Dendritic cell treated with granulocyte-macrophage colony-stimulating factor and Interleukin-4, amounts not matched to agents 40 ng/mL and 50 ng/mL, for 4 days (primary cell): ENCODE data around the gene HNMT.

Experiments
- H3K27ac Mint-ChIP-seq: one replicate; pipeline ENCODE4 v1.8.0; 2022; ENCODE audit warnings: mild to moderate bottlenecking, mixed read lengths
- H3K27me3 Mint-ChIP-seq: one replicate; pipeline ENCODE4 v1.8.0; 2022; ENCODE audit warnings: mild to moderate bottlenecking, mixed read lengths
- H3K36me3 Mint-ChIP-seq: one replicate; pipeline ENCODE4 v1.8.0; 2022; ENCODE audit warnings: low read depth, mixed read lengths
- H3K4me1 Mint-ChIP-seq: one replicate; pipeline ENCODE4 v1.8.0; 2022; ENCODE audit warnings: low read depth, mixed read lengths
- H3K4me3 Mint-ChIP-seq: one replicate; pipeline ENCODE4 v1.8.0; 2022; ENCODE audit warnings: mild to moderate bottlenecking, moderate library complexity, mixed read lengths
- H3K9me3 Mint-ChIP-seq: one replicate; pipeline ENCODE4 v1.8.0; 2022; ENCODE audit warnings: mixed read lengths
- intact Hi-C: fragments of 100-400 bp; cut with micrococcal nuclease; formaldehyde crosslinking; loops from one replicate; pipeline ENCODE4 v1.15.0; 2022

The HNMT gene

DNA sequence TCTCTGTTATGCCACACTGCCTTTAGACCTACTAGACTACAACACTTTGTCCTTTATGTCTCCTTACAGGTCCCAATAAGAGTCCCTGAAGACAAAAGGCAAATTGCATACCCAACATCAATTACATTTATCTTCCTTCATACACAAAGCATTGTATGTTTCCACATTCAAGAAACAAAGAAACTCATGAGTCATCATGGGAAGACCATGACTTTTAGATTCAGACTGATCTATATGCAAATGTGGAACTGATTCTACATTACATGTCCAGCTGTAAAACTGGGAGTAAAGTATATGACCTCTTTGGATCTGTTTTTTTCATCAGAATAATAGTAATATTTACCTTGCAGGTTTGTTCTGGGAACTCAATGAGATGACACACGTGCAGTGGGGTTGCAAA is 25.2 kb upstream of the HNMT start:
- H3K4me1 Mint-ChIP-seq = peaks cover 22% of the 10 kb centered on the region
- intact Hi-C loops = no loop called here
- H3K36me3 Mint-ChIP-seq = no peaks in the 10 kb centered on the region
- H3K4me3 Mint-ChIP-seq = no peak overlapping the region
- H3K27me3 Mint-ChIP-seq = no peaks in the 10 kb centered on the region
- peaks cover 5% of the 10 kb centered on the region for H3K9me3 Mint-ChIP-seq
- H3K27ac Mint-ChIP-seq = no peak overlapping the region

DNA sequence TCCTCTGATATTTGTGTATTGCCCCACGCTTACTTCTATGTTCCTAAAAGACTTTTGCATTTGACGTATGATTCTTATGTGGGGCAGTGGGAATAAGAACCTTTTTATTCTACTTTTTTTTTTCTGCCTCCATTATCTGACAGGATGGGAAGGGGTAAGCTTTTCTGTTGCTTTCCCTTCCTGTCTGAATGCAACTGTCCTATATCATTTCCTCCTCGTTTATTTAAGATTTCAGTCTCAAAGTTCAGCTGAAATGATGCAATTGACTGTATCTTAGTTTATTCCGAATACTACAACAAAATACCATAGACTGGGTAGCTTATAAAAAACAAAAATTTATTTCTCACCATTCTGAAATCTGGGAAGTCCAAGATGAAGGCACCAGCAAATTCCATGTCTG is 24.1 kb upstream of the HNMT start:
- intact Hi-C loops = no loop called here
- no peaks in the 10 kb centered on the region for H3K27me3 Mint-ChIP-seq
- H3K9me3 Mint-ChIP-seq = peaks cover 2% of the 10 kb centered on the region
- no peak overlapping the region for H3K4me3 Mint-ChIP-seq
- H3K4me1 Mint-ChIP-seq = peaks cover 22% of the 10 kb centered on the region
- H3K36me3 Mint-ChIP-seq = no peaks in the 10 kb centered on the region
- H3K27ac Mint-ChIP-seq = peak overlapping the region; percentile 8

DNA sequence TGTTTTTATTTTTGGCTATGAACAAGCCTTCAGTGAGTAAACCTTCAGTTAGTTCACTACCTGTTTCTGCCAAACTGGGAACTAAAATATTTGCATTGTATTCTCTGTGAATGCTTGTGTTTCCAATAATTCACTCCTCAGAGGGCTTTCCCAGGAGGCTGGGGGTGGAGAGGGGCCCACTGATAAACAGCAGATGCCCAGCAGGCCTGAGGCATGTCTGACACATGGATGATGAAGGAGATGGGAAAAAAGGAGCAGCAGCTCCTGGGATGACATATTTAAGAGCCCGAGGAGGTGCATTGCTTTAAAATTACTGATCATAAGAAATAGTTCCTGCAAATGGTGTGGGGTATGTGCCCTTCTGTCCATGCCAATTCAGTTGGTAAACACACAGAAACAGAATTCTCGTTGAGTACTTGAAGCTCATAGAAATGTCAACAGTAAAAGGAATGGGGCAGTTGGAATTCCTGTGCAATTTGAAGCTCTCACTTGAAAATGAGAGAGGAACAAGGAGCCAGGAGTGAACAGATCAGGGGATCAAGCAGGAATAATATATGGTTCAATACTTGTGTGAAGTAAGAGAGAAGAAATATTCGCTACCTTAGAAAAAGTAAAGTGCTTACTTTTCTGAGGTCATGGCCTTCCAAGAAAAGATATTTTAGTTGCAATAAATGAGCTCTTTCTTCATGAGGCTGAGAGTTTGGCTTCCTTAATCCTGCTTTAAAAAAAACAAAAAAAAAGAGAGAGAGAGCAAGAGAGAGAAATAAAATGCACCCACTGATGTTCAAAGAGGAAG is 22.0 kb upstream of the HNMT start:
- intact Hi-C loops = no loop called here
- H3K27ac Mint-ChIP-seq = no peak overlapping the region
- H3K36me3 Mint-ChIP-seq = no peaks in the 10 kb centered on the region
- peaks cover 27% of the 10 kb centered on the region for H3K4me1 Mint-ChIP-seq
- H3K27me3 Mint-ChIP-seq = no peaks in the 10 kb centered on the region
- no peaks in the 10 kb centered on the region for H3K9me3 Mint-ChIP-seq
- no peak overlapping the region for H3K4me3 Mint-ChIP-seq

- no peak overlapping the region for H3K4me3 Mint-ChIP-seq
- H3K27ac Mint-ChIP-seq = no peak overlapping the region
- no peaks in the 10 kb centered on the region for H3K27me3 Mint-ChIP-seq
- intact Hi-C loops = no loop called here
- H3K36me3 Mint-ChIP-seq = no peaks in the 10 kb centered on the region
- H3K9me3 Mint-ChIP-seq = no peaks in the 10 kb centered on the region
- H3K4me1 Mint-ChIP-seq = peaks cover 34% of the 10 kb centered on the region
Measured at GRCh38 chr2:137942833-137943677, 21.2 kb upstream of the HNMT start.

DNA sequence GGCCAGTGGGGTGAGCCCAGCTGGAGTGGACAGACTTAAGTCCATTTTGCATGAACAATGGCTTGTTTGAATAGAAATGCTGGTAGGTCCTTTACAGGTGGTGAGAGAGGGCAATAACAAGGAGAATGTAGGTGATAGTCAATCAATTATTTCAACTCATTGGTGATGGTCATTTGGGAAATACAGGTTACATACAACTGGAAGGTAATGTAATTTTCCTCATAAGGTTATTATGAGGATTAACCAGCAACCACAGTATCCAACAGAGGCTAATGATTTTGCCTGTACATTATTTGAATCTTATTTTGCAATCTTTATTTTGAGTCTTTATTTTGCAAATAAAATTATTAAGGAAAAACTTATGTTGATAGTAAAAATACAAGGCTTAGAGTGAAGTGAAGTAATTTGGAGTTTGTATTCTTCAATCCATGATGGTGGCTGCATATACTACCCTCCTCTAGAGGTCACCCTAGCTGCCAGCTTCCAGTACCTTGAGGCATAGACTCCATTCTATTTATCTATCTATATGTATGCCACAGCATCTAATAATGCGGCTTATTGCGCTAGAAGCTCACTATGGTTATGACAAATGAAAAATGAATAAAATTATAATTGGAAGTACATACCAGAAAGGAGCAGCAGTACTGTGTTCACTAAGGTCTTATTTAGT is 20.5 kb upstream of the HNMT start:
- Mint-ChIP-seq H3K36me3 (no peaks in the 10 kb centered on the region), H3K9me3 (no peaks in the 10 kb centered on the region), H3K4me1 (peaks cover 28% of the 10 kb centered on the region), H3K27me3 (no peaks in the 10 kb centered on the region), H3K4me3 (no peak overlapping the region), H3K27ac (no peak overlapping the region)
- intact Hi-C loops = no loop called here

DNA sequence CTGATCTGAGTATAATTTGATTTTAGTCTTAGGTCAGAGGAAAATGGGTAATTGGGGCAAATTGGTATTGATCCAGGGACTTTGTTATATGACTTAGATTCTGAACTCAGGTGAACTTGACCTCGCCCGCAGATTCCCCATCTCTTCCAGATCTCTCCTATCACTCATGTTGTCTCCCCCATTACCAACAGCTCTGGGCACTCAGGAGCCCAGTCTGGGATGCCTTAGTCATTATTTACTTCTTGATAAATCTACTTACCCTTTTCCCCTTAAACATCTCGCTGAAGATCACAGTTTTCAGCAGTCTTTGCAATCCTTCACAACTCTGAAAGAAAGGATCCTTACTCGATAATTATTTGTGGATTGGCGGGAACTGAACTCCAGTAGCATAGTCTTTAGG is 19.6 kb upstream of the HNMT start:
- H3K9me3 Mint-ChIP-seq = no peaks in the 10 kb centered on the region
- no peak overlapping the region for H3K4me3 Mint-ChIP-seq
- peaks cover 23% of the 10 kb centered on the region for H3K4me1 Mint-ChIP-seq
- H3K27ac Mint-ChIP-seq = no peak overlapping the region
- H3K36me3 Mint-ChIP-seq = no peaks in the 10 kb centered on the region
- no peaks in the 10 kb centered on the region for H3K27me3 Mint-ChIP-seq
- intact Hi-C loops = loop anchor here (5.0 kb wide), 1 partner anchor 83 kb away; no protein-coding TSS in a partner anchor

- Mint-ChIP-seq H3K4me1 (peaks cover 20% of the 10 kb centered on the region), H3K9me3 (no peaks in the 10 kb centered on the region), H3K27me3 (no peaks in the 10 kb centered on the region), H3K4me3 (no peak overlapping the region), H3K36me3 (no peaks in the 10 kb centered on the region), H3K27ac (no peak overlapping the region)
- intact Hi-C loops = loop anchor here (5.0 kb wide), 1 partner anchor 82 kb away; no protein-coding TSS in a partner anchor
Measured at GRCh38 chr2:137945229-137945628, 19.0 kb upstream of the HNMT start.

DNA sequence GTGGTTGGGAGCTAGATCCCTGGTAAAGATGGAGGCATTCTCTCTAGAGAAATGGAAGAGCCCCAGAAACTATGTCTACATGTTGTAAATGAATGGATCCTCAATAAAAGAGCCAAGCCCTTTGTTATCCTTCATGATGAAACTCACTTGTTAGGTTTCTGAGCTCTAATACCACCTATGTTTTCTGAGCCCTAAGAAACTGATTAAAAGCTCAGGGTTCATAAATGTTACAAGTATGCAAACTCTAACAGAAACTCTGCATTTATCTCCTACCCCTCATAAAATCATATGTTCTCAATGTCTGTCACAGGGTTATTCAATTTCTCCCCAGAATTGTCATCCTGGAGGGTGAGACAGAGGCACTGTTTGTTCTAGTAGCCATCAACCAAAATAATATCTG is 18.0 kb upstream of the HNMT start:
- Mint-ChIP-seq H3K27me3 (no peaks in the 10 kb centered on the region), H3K27ac (no peak overlapping the region), H3K4me1 (peaks cover 20% of the 10 kb centered on the region), H3K4me3 (no peak overlapping the region), H3K36me3 (no peaks in the 10 kb centered on the region), H3K9me3 (no peaks in the 10 kb centered on the region)
- intact Hi-C loops = loop anchor here (2.0 to 5.0 kb wide), 2 partner anchors 23 to 81 kb away; no protein-coding TSS in a partner anchor

GRCh38 chr2:137947032-137947727 is 17.1 kb upstream of the HNMT start:
- Mint-ChIP-seq H3K27ac (no peak overlapping the region), H3K4me3 (no peak overlapping the region), H3K36me3 (no peaks in the 10 kb centered on the region), H3K27me3 (no peaks in the 10 kb centered on the region), H3K4me1 (peaks cover 29% of the 10 kb centered on the region), H3K9me3 (no peaks in the 10 kb centered on the region)
- intact Hi-C loops = loop anchor here (2.0 to 5.0 kb wide), 2 partner anchors 22 to 80 kb away; no protein-coding TSS in a partner anchor

DNA sequence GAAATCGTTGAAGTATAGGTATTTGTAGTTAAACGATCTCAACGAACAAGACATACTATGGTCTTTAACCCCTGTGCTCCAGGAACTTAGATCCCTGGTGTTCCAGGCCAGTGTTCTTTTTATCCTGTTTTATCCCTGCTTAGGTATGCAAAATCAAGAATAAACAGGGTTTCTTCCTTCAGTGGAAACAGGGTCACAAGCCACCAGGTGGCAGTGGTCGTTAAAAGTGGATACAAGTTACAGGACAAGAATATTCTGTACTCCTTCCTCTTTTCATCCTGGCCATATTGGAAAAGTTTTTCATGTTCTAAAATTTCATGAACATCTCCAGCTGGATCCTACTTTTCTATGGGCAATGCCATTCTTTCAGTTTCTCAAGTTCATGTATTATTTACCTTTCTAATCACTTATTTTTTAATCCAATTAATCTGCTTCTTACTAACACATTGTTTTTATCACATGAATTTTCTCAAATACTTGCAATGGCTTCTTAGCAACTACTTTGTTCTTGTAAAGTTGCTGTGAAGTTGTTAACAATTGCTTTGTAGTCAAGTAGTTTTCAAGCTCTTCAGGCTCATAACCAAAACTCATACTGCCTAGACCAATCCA is 16.4 kb upstream of the HNMT start:
- Mint-ChIP-seq H3K27ac (no peak overlapping the region), H3K4me1 (peaks cover 30% of the 10 kb centered on the region), H3K9me3 (no peaks in the 10 kb centered on the region), H3K27me3 (no peaks in the 10 kb centered on the region), H3K36me3 (no peaks in the 10 kb centered on the region), H3K4me3 (no peak overlapping the region)
- intact Hi-C loops = loop anchor here (2.0 to 5.0 kb wide), 2 partner anchors 21 to 79 kb away; no protein-coding TSS in a partner anchor

DNA sequence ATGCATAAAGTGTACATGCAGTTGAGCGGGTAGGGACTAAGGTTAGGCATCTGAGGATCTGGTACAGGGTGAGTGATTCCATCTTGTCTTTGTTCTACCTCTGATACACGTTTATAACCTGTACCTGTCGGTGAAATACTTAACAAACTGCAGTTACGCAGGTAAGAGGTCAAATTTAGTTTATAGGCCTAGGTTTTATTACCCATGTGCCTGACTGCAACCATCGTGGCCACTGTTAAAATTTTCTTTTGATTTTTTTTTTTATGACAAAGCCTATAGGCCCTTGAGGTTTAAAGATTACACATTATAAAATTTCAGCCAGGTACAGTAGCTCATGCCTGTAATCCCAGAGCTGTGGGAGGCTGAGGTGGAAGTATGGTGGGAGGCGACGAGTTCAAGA is 15.4 kb upstream of the HNMT start:
- H3K36me3 Mint-ChIP-seq = no peaks in the 10 kb centered on the region
- peaks cover 35% of the 10 kb centered on the region for H3K4me1 Mint-ChIP-seq
- H3K4me3 Mint-ChIP-seq = no peak overlapping the region
- intact Hi-C loops = loop anchor here (1.0 to 5.0 kb wide), 2 partner anchors 78 to 141 kb away; no protein-coding TSS in a partner anchor
- H3K27me3 Mint-ChIP-seq = no peaks in the 10 kb centered on the region
- H3K9me3 Mint-ChIP-seq = no peaks in the 10 kb centered on the region
- H3K27ac Mint-ChIP-seq = no peak overlapping the region

DNA sequence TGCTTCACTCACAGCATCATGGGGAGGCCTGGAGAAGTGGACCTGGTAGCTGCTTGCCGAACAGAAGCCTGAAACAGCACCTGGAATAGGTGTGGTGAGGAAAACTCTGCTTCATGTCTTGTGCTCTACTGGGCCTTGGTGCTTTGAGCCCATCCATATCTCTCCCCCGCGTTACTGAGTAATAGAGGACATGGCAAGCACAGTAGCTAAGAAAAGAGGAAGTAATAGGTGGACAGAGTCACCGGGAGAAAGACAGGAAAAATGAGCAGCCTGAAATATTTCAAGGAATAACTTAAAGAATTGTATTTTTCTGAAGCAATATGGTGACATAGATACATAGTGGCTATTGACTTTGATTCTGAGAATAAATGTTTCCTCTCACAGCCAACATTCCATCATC is 14.0 kb upstream of the HNMT start:
- no peak overlapping the region for H3K27ac Mint-ChIP-seq
- intact Hi-C loops = no loop called here

GRCh38 chr2:137951586-137951985 is 12.7 kb upstream of the HNMT start:
- no peaks in the 10 kb centered on the region for H3K36me3 Mint-ChIP-seq
- no peaks in the 10 kb centered on the region for H3K9me3 Mint-ChIP-seq
- H3K27me3 Mint-ChIP-seq = no peaks in the 10 kb centered on the region
- no peak overlapping the region for H3K4me3 Mint-ChIP-seq
- intact Hi-C loops = no loop called here
- H3K4me1 Mint-ChIP-seq = peaks cover 54% of the 10 kb centered on the region
- H3K27ac Mint-ChIP-seq = peak overlapping the region; percentile 63

More for the DNA sequence above, 14.0 kb upstream of the HNMT start:
- no peak overlapping the region for H3K4me3 Mint-ChIP-seq
- no peaks in the 10 kb centered on the region for H3K9me3 Mint-ChIP-seq
- peaks cover 44% of the 10 kb centered on the region for H3K4me1 Mint-ChIP-seq
- no peaks in the 10 kb centered on the region for H3K27me3 Mint-ChIP-seq
- no peaks in the 10 kb centered on the region for H3K36me3 Mint-ChIP-seq
